ENCODE measurements around the gene RANBP3L. TPM values are rescaled to one million over a fixed set of nuclear protein-coding genes. Genes with fewer than 3 reads are reported as not detected.

Gene RANBP3L
- total and polyA plus RNA-seq, 2 donors from 2014 or later: 7.1 to 8.7 TPM

DNA sequence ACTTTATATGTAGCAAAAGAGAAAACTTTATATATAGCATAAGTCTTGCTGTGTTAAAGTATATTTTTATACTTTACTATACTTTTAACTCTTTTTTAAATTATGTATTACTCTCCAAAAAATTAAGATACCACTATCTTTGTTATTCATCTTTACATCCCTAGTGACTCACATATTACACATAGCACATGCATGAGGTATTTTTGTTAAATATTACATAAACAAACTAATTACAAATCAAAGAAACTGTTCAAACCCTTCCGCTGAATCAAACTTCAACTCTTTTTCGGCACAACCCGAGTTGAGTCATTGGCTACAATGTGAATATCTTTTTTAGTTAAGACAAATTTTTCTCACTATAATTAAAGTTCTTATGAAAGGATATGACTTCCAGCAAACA lies 92.0 kb downstream of the RANBP3L start:
- peaks cover 0 to 3% (median 3%) of the 10 kb centered on the region in 3 donors for H3K36me3 ChIP-seq (ENCODE audit: control insufficient read depth in 2 of 3, insufficient read depth in 3 of 3, low read length in 3 of 3)
- DNase-seq (no peak), FAIRE-seq (peak; percentile 6)
- H3K4me1 ChIP-seq (ENCODE audit: control insufficient read depth in 2 of 3, insufficient read depth in 2 of 3, low read depth in 1 of 3, low read length in 3 of 3): no peaks in the 10 kb centered on the region
- no peak overlapping the region for H3K27ac ChIP-seq (ENCODE audit: low read depth in 2 of 2, low read length in 2 of 2)
- H3K9me3 ChIP-seq (ENCODE audit: control insufficient read depth in 2 of 3, insufficient read depth in 1 of 3, low read length in 3 of 3): no peaks in the 10 kb centered on the region
- H3K27me3 ChIP-seq (ENCODE audit: control insufficient read depth, insufficient read depth, low read length): no peaks in the 10 kb centered on the region
- H3K9ac ChIP-seq (ENCODE audit: low read length in 3 of 3): no peak overlapping the region
- H3K4me3 ChIP-seq (ENCODE audit: low read length in 3 of 3): no peak overlapping the region
- no peak for TF ChIP-seq CTCF (IDR thresholded peaks at IDR 0.05; ENCODE audit: borderline replicate concordance, extremely low read depth, insufficient read depth)
- intact Hi-C loops (cut with DNase I): no loop called here

- FAIRE-seq (no peak), DNase-seq (no peak)
- Histone ChIP-seq H3K4me1 (ENCODE audit: control insufficient read depth in 2 of 3, insufficient read depth in 2 of 3, low read depth in 1 of 3, low read length in 3 of 3) (no peaks in the 10 kb centered on the region), H3K36me3 (ENCODE audit: control insufficient read depth in 2 of 3, insufficient read depth in 3 of 3, low read length in 3 of 3) (peaks cover 0 to 3% (median 3%) of the 10 kb centered on the region in 3 donors), H3K27ac (ENCODE audit: low read depth in 2 of 2, low read length in 2 of 2) (no peak overlapping the region), H3K27me3 (ENCODE audit: control insufficient read depth, insufficient read depth, low read length) (no peaks in the 10 kb centered on the region), H3K4me3 (ENCODE audit: low read length in 3 of 3) (no peak overlapping the region), H3K9me3 (ENCODE audit: control insufficient read depth in 2 of 3, insufficient read depth in 1 of 3, low read length in 3 of 3) (no peaks in the 10 kb centered on the region), H3K9ac (ENCODE audit: low read length in 3 of 3) (no peak overlapping the region)
- no peak for TF ChIP-seq CTCF (IDR thresholded peaks at IDR 0.05; ENCODE audit: borderline replicate concordance, extremely low read depth, insufficient read depth)
- intact Hi-C loops (cut with DNase I): no loop called here
Observed at GRCh38 chr5:36208786-36209185, 92.9 kb downstream of the RANBP3L start.

GRCh38 chr5:36206913-36207312 lies 94.8 kb downstream of the RANBP3L start:
- no peak overlapping the region for H3K27ac ChIP-seq (ENCODE audit: low read depth in 2 of 2, low read length in 2 of 2)
- FAIRE-seq: no peak
- H3K9me3 ChIP-seq (ENCODE audit: control insufficient read depth in 2 of 3, insufficient read depth in 1 of 3, low read length in 3 of 3): no peaks in the 10 kb centered on the region
- H3K4me3 ChIP-seq (ENCODE audit: low read length in 3 of 3): no peak overlapping the region
- peaks cover 0 to 6% (median 0%) of the 10 kb centered on the region in 3 donors for H3K36me3 ChIP-seq (ENCODE audit: control insufficient read depth in 2 of 3, insufficient read depth in 3 of 3, low read length in 3 of 3)
- TF ChIP-seq CTCF (IDR thresholded peaks at IDR 0.05; ENCODE audit: borderline replicate concordance, extremely low read depth, insufficient read depth): no peak
- H3K4me1 ChIP-seq (ENCODE audit: control insufficient read depth in 2 of 3, insufficient read depth in 2 of 3, low read depth in 1 of 3, low read length in 3 of 3): no peaks in the 10 kb centered on the region
- no peak overlapping the region for H3K9ac ChIP-seq (ENCODE audit: low read length in 3 of 3)
- no peaks in the 10 kb centered on the region for H3K27me3 ChIP-seq (ENCODE audit: control insufficient read depth, insufficient read depth, low read length)
- DNase-seq: no peak
- intact Hi-C loops (cut with DNase I): no loop called here

DNA sequence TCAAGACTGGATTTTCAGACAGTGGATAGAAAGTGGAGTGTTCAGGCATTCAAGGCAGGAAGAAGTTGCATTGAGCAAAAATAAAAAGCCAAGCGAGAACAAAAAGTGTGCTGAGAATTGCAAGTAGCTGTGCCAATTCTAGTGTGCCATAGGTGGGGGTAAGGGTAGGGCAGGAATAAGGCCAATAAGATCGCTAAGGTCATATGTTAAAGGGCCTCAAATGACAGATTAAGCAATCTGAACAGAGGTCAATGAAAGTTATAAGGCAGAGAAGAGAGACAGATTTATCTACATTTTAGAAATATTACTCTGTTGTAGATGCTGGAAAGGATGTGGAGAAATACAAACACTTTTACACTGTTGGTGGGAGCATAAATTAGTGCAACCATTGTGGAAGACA lies 96.4 kb downstream of the RANBP3L start:
- H3K4me1 ChIP-seq (ENCODE audit: control insufficient read depth in 2 of 3, insufficient read depth in 2 of 3, low read depth in 1 of 3, low read length in 3 of 3): no peaks in the 10 kb centered on the region
- FAIRE-seq (no peak), DNase-seq (no peak)
- peaks cover 0 to 6% (median 0%) of the 10 kb centered on the region in 3 donors for H3K36me3 ChIP-seq (ENCODE audit: control insufficient read depth in 2 of 3, insufficient read depth in 3 of 3, low read length in 3 of 3)
- no peak for TF ChIP-seq CTCF (IDR thresholded peaks at IDR 0.05; ENCODE audit: borderline replicate concordance, extremely low read depth, insufficient read depth)
- no peaks in the 10 kb centered on the region for H3K27me3 ChIP-seq (ENCODE audit: control insufficient read depth, insufficient read depth, low read length)
- intact Hi-C loops (cut with DNase I): no loop called here
- H3K9ac ChIP-seq (ENCODE audit: low read length in 3 of 3): no peak overlapping the region
- no peak overlapping the region for H3K4me3 ChIP-seq (ENCODE audit: low read length in 3 of 3)
- no peak overlapping the region for H3K27ac ChIP-seq (ENCODE audit: low read depth in 2 of 2, low read length in 2 of 2)
- no peaks in the 10 kb centered on the region for H3K9me3 ChIP-seq (ENCODE audit: control insufficient read depth in 2 of 3, insufficient read depth in 1 of 3, low read length in 3 of 3)

Data from kidney (tissue), 14 donors.